OCI-LY7 (cell line): Measurements from ENCODE around the gene IGF1R.

Experiments
- CTCF ChIP-seq: fragments of 200-600 bp; sonication (generic); conservative IDR thresholded peaks from 2 replicates; pipeline ENCODE4 v1.5.1; 2014; ENCODE audit warnings: mild to moderate bottlenecking, antibody characterized with exemption, low read length, moderate library complexity, mixed read lengths
- EZH2phosphoT487 ChIP-seq: fragments of 200-600 bp; sonication (generic); IDR thresholded peaks from 2 replicates; pipeline ENCODE4 v1.6.1; 2018; ENCODE audit warnings: low read depth, borderline replicate concordance, mild to moderate bottlenecking, mixed run types, antibody characterized with exemption, low read length, moderate library complexity, mixed read lengths

GRCh38 chr15:98764291-98764690 lies 116.0 kb downstream of the IGF1R start:
- TF ChIP-seq CTCF (no peak), EZH2phosphoT487 (no peak)
